ENCODE results near the gene MAP7.

Gene MAP7

DNA sequence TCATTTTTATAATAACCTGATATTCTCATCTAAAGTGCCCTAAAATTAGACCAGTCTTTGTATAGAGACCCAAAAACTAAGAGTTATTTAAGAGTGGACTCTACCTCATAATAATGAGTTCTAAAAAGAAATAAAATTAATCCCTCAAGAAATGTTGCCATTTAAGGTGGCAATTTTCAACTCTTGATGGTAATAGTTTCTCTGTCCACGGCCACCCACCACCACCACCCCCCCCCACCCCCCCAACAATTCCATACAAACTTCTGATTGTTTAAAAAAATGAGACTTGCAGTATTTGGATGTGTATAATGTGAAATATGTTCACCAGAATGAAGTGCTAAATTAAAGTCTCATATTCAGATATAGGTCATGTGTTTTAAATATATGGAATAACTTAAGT is 2.4 kb downstream of the MAP7 start:
- POLR2A ChIA-PET: no interaction called here
- CTCF ChIA-PET: interaction anchor here (1.1 to 2.2 kb wide), 8 partner anchors 14 to 244 kb away, joined by 3 to 11 read pairs (median 6); partner anchors contain the start of gene MAP3K5
- TF ChIP-seq, protein P1, sequence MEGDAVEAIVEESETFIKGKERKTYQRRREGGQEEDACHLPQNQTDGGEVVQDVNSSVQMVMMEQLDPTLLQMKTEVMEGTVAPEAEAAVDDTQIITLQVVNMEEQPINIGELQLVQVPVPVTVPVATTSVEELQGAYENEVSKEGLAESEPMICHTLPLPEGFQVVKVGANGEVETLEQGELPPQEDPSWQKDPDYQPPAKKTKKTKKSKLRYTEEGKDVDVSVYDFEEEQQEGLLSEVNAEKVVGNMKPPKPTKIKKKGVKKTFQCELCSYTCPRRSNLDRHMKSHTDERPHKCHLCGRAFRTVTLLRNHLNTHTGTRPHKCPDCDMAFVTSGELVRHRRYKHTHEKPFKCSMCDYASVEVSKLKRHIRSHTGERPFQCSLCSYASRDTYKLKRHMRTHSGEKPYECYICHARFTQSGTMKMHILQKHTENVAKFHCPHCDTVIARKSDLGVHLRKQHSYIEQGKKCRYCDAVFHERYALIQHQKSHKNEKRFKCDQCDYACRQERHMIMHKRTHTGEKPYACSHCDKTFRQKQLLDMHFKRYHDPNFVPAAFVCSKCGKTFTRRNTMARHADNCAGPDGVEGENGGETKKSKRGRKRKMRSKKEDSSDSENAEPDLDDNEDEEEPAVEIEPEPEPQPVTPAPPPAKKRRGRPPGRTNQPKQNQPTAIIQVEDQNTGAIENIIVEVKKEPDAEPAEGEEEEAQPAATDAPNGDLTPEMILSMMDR (IDR thresholded peaks at IDR 0.05; ENCODE audit: insufficient read depth, low read length, missing control alignments): no peak
- no peak for DNase-seq (ENCODE audit: low read depth, low spot score)
- no peak overlapping the region for H3K4me3 ChIP-seq (ENCODE audit: low read depth, low read length)

DNA sequence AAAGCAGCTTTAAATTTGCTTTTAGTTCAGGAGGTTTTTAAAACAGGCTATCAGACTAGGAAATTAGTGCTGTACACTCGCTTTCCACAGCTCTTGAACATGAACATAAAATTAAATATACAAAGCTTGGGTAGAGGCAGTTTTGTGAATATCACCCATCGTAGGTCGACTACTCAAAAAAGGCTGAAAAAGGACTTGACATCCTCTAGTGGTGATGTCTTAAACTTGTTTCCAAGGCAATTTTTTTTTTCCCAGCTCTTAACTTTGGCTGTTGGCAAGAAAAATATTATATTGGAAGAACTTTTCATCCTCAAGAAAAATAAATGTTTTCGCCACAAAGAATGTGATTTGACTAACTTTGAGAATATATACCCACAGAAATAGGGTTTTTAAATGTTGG is 2.9 kb downstream of the MAP7 start:
- ChIA-PET CTCF (interaction anchor here (1.1 to 2.2 kb wide), 12 partner anchors 8 to 270 kb away, joined by 3 to 11 read pairs (median 6); partner anchors contain the start of gene MAP3K5), POLR2A (no interaction called here)
- no peak for DNase-seq (ENCODE audit: low read depth, low spot score)
- no peak overlapping the region for H3K4me3 ChIP-seq (ENCODE audit: low read depth, low read length)
- TF ChIP-seq, protein P1 (IDR thresholded peaks at IDR 0.05; ENCODE audit: insufficient read depth, low read length, missing control alignments): peak; percentile 53

DNA sequence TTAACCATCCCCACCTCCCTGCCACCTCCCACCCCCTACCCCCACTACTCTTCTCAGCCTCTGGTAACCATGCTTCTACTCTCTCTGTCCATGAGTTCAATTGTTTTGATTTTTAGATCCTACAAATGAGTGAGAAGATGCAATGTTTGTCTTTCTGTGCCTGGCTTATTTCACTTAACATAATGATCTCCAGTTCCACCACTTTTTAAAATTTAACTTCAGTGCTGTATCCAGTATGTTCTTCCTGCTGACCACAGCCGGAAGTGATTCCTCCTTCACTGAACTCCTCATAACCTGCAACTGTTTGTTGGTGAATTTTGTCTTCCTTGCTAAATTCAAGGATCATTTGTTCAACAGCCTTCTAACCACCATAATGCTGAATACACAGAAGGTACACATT is 3.9 kb downstream of the MAP7 start:
- DNase-seq (ENCODE audit: low read depth, low spot score): no peak
- ChIA-PET CTCF (interaction anchor here (1.3 to 2.2 kb wide), 8 partner anchors 9 to 269 kb away, joined by 3 to 11 read pairs (median 6); partner anchors contain the start of gene MAP3K5), POLR2A (no interaction called here)
- TF ChIP-seq, protein P1 (IDR thresholded peaks at IDR 0.05; ENCODE audit: insufficient read depth, low read length, missing control alignments): no peak
- no peak overlapping the region for H3K4me3 ChIP-seq (ENCODE audit: low read depth, low read length)

GRCh38 chr6:136544326-136544725 is 5.9 kb downstream of the MAP7 start:
- ChIA-PET POLR2A (no interaction called here), CTCF (interaction anchor here (0.8 to 1.8 kb wide), 2 partner anchors 18 to 226 kb away, joined by 3 to 5 read pairs; no protein-coding TSS in a partner anchor)
- no peak for DNase-seq (ENCODE audit: low read depth, low spot score)
- TF ChIP-seq, protein P1 (IDR thresholded peaks at IDR 0.05; ENCODE audit: insufficient read depth, low read length, missing control alignments): no peak
- H3K4me3 ChIP-seq (ENCODE audit: low read depth, low read length): no peak overlapping the region

DNA sequence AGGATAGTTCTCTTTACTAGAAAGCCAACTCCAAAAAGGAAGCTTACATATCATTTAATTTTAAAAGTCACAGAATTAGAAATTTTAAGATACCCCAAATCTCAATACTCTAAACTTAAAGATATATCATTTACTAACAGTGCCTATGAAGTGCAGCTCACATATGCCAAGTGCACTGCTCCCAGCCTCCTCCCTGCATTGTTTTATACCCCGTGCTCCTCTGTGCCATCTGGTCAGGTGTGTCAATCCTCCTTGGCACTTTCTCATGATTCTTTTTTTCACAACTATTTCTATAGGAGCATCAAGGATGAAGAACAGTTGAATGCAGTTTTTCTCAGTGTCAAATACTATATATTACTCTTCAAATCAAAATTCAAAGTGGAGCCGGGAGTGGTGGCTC is 8.8 kb downstream of the MAP7 start:
- ChIA-PET CTCF (interaction anchor here (1.3 kb wide), 1 partner anchor 9 kb away, joined by 3 read pairs; the partner anchor contains the start of gene MAP7), POLR2A (no interaction called here)
- H3K4me3 ChIP-seq (ENCODE audit: low read depth, low read length): no peak overlapping the region
- DNase-seq (ENCODE audit: low read depth, low spot score): no peak
- TF ChIP-seq, protein P1 (IDR thresholded peaks at IDR 0.05; ENCODE audit: insufficient read depth, low read length, missing control alignments): no peak

DNA sequence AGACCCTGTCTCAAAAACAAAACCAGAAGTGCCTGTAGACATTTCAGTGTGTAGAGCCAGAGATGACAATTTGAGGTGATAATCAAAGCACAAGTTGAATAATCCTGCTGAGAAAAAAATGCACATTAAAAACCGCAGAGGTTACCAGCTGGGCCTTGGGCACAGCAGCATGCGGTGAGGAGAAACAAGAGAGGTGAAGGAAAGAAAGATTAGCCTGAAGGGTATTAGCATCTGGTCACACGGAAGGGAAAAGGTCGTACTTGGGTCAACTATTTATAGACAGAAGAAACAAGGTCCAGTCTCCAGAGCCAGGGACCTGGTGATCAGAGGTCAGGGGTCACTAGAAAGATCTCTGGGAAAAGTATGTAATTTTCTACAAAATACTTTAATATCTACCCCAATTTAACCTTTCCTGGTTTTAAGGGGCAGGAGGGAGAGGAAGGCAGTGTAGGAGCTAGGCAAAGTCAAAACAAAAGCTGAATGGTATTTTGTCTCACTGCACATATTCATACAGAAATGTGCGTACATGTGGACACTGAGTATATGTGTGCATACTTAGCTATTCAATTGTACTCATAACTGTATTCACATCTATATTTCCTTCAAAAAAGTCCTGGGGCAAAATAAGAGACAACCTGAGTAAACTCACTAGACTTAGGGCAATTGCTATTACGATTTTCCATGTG is 10.1 kb downstream of the MAP7 start:
- H3K4me3 ChIP-seq (ENCODE audit: low read depth, low read length): no peak overlapping the region
- TF ChIP-seq, protein P1 (IDR thresholded peaks at IDR 0.05; ENCODE audit: insufficient read depth, low read length, missing control alignments): no peak
- DNase-seq (ENCODE audit: low read depth, low spot score): no peak
- CTCF ChIA-PET: interaction anchor here (1.2 kb wide), 1 partner anchor 252 kb away, joined by 3 read pairs; the partner anchor contains the start of gene MAP3K5
- POLR2A ChIA-PET: no interaction called here
